ENCODE measurements around the gene SLC16A2. TPM values are rescaled to one million over a fixed set of nuclear protein-coding genes. Genes with fewer than 3 reads are reported as not detected.

The SLC16A2 gene
- total RNA-seq, 2 donors from 2014 or later, result 6.4 to 8.3 TPM

DNA sequence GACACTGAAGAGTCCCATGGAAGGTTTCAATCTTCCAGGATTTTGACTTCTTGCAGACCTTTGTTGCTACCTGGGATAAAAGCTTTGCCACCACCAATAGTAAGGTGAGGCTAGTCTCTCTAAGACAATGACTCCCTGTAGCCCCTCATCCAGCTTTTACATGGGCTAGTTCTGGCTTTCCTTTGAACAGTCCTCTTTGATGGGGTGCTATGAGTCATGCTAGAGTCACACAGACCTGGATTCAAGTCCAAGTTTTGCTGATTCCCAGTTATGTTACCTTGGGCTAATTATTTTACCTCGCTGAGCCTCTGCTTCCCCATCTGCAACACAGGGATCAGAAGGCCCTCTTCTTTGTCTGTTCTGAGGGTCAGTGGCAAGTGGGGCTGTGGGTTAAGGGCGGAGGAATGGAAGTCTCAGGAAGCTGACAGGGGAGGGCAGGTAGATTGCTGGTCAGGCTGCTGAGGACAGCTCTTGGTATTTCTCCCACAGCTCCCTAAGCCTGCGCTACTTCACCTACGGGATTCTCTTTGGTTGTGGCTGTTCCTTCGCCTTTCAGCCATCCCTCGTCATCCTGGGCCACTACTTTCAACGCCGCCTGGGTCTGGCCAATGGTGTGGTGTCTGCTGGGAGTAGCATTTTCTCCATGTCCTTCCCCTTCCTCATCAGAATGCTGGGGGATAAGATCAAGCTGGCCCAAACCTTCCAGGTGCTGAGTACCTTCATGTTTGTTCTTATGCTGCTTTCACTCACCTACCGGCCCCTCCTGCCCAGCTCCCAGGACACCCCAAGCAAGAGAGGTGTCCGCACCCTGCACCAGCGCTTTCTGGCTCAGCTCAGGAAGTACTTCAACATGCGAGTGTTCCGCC is 102.8 kb downstream of the SLC16A2 start:
- H3K4me1 ChIP-seq, result peaks cover 0 to 5% of the 10 kb centered on the region in 2 donors
- H3K27me3 ChIP-seq, result no peaks in the 10 kb centered on the region
- no peaks in the 10 kb centered on the region for H3K36me3 ChIP-seq
- TF ChIP-seq, protein P1, sequence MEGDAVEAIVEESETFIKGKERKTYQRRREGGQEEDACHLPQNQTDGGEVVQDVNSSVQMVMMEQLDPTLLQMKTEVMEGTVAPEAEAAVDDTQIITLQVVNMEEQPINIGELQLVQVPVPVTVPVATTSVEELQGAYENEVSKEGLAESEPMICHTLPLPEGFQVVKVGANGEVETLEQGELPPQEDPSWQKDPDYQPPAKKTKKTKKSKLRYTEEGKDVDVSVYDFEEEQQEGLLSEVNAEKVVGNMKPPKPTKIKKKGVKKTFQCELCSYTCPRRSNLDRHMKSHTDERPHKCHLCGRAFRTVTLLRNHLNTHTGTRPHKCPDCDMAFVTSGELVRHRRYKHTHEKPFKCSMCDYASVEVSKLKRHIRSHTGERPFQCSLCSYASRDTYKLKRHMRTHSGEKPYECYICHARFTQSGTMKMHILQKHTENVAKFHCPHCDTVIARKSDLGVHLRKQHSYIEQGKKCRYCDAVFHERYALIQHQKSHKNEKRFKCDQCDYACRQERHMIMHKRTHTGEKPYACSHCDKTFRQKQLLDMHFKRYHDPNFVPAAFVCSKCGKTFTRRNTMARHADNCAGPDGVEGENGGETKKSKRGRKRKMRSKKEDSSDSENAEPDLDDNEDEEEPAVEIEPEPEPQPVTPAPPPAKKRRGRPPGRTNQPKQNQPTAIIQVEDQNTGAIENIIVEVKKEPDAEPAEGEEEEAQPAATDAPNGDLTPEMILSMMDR (IDR thresholded peaks at IDR 0.05), result no peak
- no peak overlapping the region for H3K4me3 ChIP-seq
- H3K27ac ChIP-seq, result no peak overlapping the region
- DNase-seq (ENCODE audit: low spot score), result peak; percentile 36
- H3K9me3 ChIP-seq, result no peaks in the 10 kb centered on the region

DNA sequence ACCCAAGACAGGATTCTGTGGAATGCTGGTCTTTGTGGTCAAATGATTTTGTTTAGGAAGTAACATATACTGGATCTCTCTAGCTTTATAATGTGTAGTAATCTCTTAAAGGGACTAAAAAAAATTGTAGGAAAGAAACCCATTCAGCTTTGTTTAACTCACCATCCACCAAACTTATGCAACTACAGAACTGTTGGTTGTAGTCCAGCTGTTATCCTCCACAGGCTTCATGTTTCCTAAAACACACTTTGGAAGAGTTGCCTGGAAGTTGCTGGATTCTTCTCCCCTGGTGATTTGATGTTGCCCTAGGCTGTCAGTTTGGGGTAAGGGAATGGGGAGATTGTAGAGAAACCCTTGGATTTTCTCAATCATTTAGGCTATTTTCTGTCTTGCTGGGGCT is 103.8 kb downstream of the SLC16A2 start:
- H3K27me3 ChIP-seq, result no peaks in the 10 kb centered on the region
- TF ChIP-seq, protein P1 (IDR thresholded peaks at IDR 0.05), result no peak
- peaks cover 0 to 5% of the 10 kb centered on the region in 2 donors for H3K4me1 ChIP-seq
- no peak overlapping the region for H3K27ac ChIP-seq
- peak; percentile 11 for DNase-seq (ENCODE audit: low spot score)
- H3K9me3 ChIP-seq, result no peaks in the 10 kb centered on the region
- H3K4me3 ChIP-seq, result no peak overlapping the region
- no peaks in the 10 kb centered on the region for H3K36me3 ChIP-seq

DNA sequence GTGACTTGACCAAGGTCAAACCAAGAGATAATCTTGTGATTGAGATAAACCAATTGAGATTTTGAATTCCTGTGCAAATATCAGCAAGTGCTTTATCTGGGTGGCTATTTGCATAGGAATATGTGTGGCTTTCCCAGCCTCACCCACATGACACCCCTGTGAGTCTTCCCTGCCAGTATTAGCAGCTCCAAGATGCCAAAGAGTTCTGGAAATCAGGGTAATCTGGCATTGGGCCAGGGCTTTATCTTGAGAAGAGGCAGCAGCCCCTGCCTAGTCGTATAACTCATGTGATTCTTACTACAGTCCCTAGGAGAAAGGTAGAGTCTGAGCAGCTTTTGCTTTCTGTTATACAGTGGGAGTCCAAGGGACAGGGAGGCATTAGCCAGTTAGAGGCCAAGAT is 105.5 kb downstream of the SLC16A2 start:
- no peaks in the 10 kb centered on the region for H3K36me3 ChIP-seq
- no peak overlapping the region for H3K4me3 ChIP-seq
- no peaks in the 10 kb centered on the region for H3K9me3 ChIP-seq
- H3K27me3 ChIP-seq, result no peaks in the 10 kb centered on the region
- no peak overlapping the region for H3K27ac ChIP-seq
- TF ChIP-seq, protein P1 (IDR thresholded peaks at IDR 0.05), result no peak
- peak; percentile 49 for DNase-seq (ENCODE audit: low spot score)
- H3K4me1 ChIP-seq, result peaks cover 0 to 5% of the 10 kb centered on the region in 2 donors

DNA sequence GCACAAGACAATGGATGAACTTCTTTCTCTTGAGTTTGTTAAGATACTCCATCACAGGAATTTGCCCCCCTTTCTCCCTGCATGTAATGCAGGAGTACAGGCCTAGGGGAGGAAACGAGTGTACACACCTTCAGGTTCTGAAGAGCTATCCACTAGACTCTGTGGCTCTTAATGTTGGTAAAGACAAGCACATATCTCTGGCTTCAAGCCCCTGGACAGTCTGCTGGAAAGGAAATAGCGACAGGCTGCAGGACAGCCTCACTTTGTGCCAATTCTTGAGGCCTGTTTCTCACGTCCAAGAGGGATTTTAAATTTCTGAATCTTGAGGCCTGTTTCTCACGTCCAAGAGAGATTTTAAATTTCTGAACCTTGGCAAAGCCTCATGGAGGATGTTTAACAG is 106.1 kb downstream of the SLC16A2 start:
- no peaks in the 10 kb centered on the region for H3K27me3 ChIP-seq
- no peak overlapping the region for H3K27ac ChIP-seq
- TF ChIP-seq, protein P1 (IDR thresholded peaks at IDR 0.05), result no peak
- H3K9me3 ChIP-seq, result no peaks in the 10 kb centered on the region
- H3K4me3 ChIP-seq, result no peak overlapping the region
- DNase-seq (ENCODE audit: low spot score), result peak; percentile 60
- H3K36me3 ChIP-seq, result no peaks in the 10 kb centered on the region
- H3K4me1 ChIP-seq, result peaks cover 0 to 5% of the 10 kb centered on the region in 2 donors

DNA sequence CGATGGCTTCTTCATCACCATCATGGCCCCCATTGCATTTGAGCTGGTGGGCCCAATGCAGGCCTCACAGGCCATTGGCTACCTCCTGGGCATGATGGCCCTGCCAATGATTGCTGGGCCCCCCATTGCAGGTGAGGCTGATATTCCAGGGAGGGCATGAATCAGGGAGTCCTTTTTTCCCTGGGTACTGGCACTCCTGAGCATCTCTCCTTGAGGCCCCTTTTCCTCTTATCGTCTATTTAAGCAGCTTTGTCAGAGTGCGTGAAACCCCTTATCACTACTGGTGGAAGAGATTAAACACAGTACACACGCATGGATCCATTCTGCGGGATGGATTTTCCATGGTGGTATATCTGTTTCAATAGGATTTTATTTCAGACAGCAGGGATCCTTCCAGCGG is 108.0 kb downstream of the SLC16A2 start:
- no peak overlapping the region for H3K4me3 ChIP-seq
- no peak overlapping the region for H3K27ac ChIP-seq
- no peaks in the 10 kb centered on the region for H3K9me3 ChIP-seq
- TF ChIP-seq, protein P1 (IDR thresholded peaks at IDR 0.05), result no peak
- H3K27me3 ChIP-seq, result no peaks in the 10 kb centered on the region
- no peaks in the 10 kb centered on the region for H3K36me3 ChIP-seq
- H3K4me1 ChIP-seq, result peaks cover 0 to 5% of the 10 kb centered on the region in 2 donors
- no peak for DNase-seq (ENCODE audit: low spot score)
